Renal cortex interstitium (tissue), 15 donors: ENCODE data around the gene ADIRF. TPM values are rescaled to one million over a fixed set of nuclear protein-coding genes. Genes with fewer than 3 reads are reported as not detected.
"Not testable (repeated sequence)": the region's sequence is repeated elsewhere in the genome, so short reads cannot be mapped to it uniquely, and the experiment has no call there.

ENCODE experiments used
- DNase-seq, 11 donors: peaks; one replicate each; pipeline ENCODE4 v3.0.0-alpha.2; 2013; ENCODE audit warnings: low read depth in 9 of 11, low spot score in 4 of 11; ENCODE audit errors: extremely low read depth in 1 of 11
- long read RNA-seq, 16 experiments: transcript quantifications; one replicate each; lab custom pipeline, GENCODE V29; 2026
- polyA plus RNA-seq, 3 donors: library from polyadenylated mRNA; unstranded; fragments of 120-200 nt; gene quantifications; one replicate each; pipeline ENCODE4 v1.2.1, GENCODE V29; 2013; ENCODE audit not compliant: insufficient read length in 3 of 3

Gene ADIRF
- polyA plus RNA-seq, result 10 to 100 TPM in 2 of 3 donors, 1 to 10 TPM in 1; 9.2 to 17.2 (median 13.5) TPM
- long read RNA-seq, donor 1, transcript ADIRF-201 (3 exons, 917 nt), result major isoform, 14 of 14 reads
- long read RNA-seq, donor 1, partial matches to known transcripts, result 0 of 14 reads
- long read RNA-seq, donor 1, other reads (novel, unspliced or antisense), result 0 of 14 reads
- long read RNA-seq, donor 2, transcript ADIRF-201 (3 exons, 917 nt), result major isoform, 17 of 17 reads
- long read RNA-seq, donor 2, partial matches to known transcripts, result 0 of 17 reads
- long read RNA-seq, donor 2, other reads (novel, unspliced or antisense), result 0 of 17 reads
- long read RNA-seq, donor 3, transcript ADIRF-201 (3 exons, 917 nt), result major isoform, 36 of 37 reads
- long read RNA-seq, donor 3, partial matches to known transcripts, result 0 of 37 reads
- long read RNA-seq, donor 3, other reads (novel, unspliced or antisense), result 0 of 37 reads
- long read RNA-seq, donor 4, transcript ADIRF-201 (3 exons, 917 nt), result major isoform, 17 of 17 reads
- long read RNA-seq, donor 4, partial matches to known transcripts, result 0 of 17 reads
- long read RNA-seq, donor 4, other reads (novel, unspliced or antisense), result 0 of 17 reads
- long read RNA-seq, donor 5, result 0 reads
- long read RNA-seq, donor 6, transcript ADIRF-201 (3 exons, 917 nt), result major isoform, 11 of 12 reads
- long read RNA-seq, donor 6, partial matches to known transcripts, result 0 of 12 reads
- long read RNA-seq, donor 6, other reads (novel, unspliced or antisense), result 0 of 12 reads
- long read RNA-seq, donor 7, transcript ADIRF-201 (3 exons, 917 nt), result major isoform, 13 of 13 reads
- long read RNA-seq, donor 7, partial matches to known transcripts, result 0 of 13 reads
- long read RNA-seq, donor 7, other reads (novel, unspliced or antisense), result 0 of 13 reads
- long read RNA-seq, donor 8, transcript ADIRF-201 (3 exons, 917 nt), result major isoform, 45 of 47 reads
- long read RNA-seq, donor 8, partial matches to known transcripts, result 0 of 47 reads
- long read RNA-seq, donor 8, other reads (novel, unspliced or antisense), result 0 of 47 reads
- long read RNA-seq, donor 9, transcript ADIRF-201 (3 exons, 917 nt), result major isoform, 15 of 15 reads
- long read RNA-seq, donor 9, partial matches to known transcripts, result 0 of 15 reads
- long read RNA-seq, donor 9, other reads (novel, unspliced or antisense), result 0 of 15 reads
- long read RNA-seq, donor 10, transcript ADIRF-201 (3 exons, 917 nt), result major isoform, 42 of 42 reads
- long read RNA-seq, donor 10, partial matches to known transcripts, result 0 of 42 reads
- long read RNA-seq, donor 10, other reads (novel, unspliced or antisense), result 0 of 42 reads
- long read RNA-seq, donor 11, transcript ADIRF-201 (3 exons, 917 nt), result major isoform, 9 of 10 reads
- long read RNA-seq, donor 11, partial matches to known transcripts, result 0 of 10 reads
- long read RNA-seq, donor 11, other reads (novel, unspliced or antisense), result 0 of 10 reads
- long read RNA-seq, donor 12, transcript ADIRF-201 (3 exons, 917 nt), result major isoform, 9 of 9 reads
- long read RNA-seq, donor 12, partial matches to known transcripts, result 0 of 9 reads
- long read RNA-seq, donor 12, other reads (novel, unspliced or antisense), result 0 of 9 reads
- long read RNA-seq, donor 13, result 0 reads
- long read RNA-seq, donor 14, transcript ADIRF-201 (3 exons, 917 nt), result major isoform, 18 of 20 reads
- long read RNA-seq, donor 14, partial matches to known transcripts, result 0 of 20 reads
- long read RNA-seq, donor 14, other reads (novel, unspliced or antisense), result 0 of 20 reads
- long read RNA-seq, donor 15, transcript ADIRF-201 (3 exons, 917 nt), result major isoform, 5 of 5 reads
- long read RNA-seq, donor 15, partial matches to known transcripts, result 0 of 5 reads
- long read RNA-seq, donor 15, other reads (novel, unspliced or antisense), result 0 of 5 reads
- long read RNA-seq, donor 16, transcript ADIRF-201 (3 exons, 917 nt), result major isoform, 51 of 54 reads
- long read RNA-seq, donor 16, partial matches to known transcripts, result 0 of 54 reads
- long read RNA-seq, donor 16, other reads (novel, unspliced or antisense), result 0 of 54 reads

GRCh38 chr10:86968271-86968993, at the start of gene ADIRF:
Gene ADIRF, plus strand, starts transcription at chr10:86968482. Its CDS starts 63 bp downstream, at chr10:86968545.
- no peak for DNase-seq

- DNase-seq, result no peak
Observed at GRCh38 chr10:86922553-86922961, 45.7 kb upstream of the ADIRF start.

GRCh38 chr10:86929468-86930380, 38.6 kb upstream of the ADIRF start:
- DNase-seq, result no peak

GRCh38 chr10:86931872-86932271, 36.4 kb upstream of the ADIRF start:
- DNase-seq, result no peak

GRCh38 chr10:86932674-86933073, 35.6 kb upstream of the ADIRF start:
- no peak for DNase-seq

- not testable (repeated sequence) for DNase-seq
Observed at GRCh38 chr10:86934162-86934711, 34.0 kb upstream of the ADIRF start.

GRCh38 chr10:86936661-86937501, 31.4 kb upstream of the ADIRF start:
- DNase-seq, result no peak

- no peak for DNase-seq
Observed at GRCh38 chr10:86937502-86938154, 30.7 kb upstream of the ADIRF start.

- DNase-seq, result no peak
Observed at GRCh38 chr10:86938260-86938659, 30.0 kb upstream of the ADIRF start.

- not testable (repeated sequence) for DNase-seq
Observed at GRCh38 chr10:86940076-86940475, 28.2 kb upstream of the ADIRF start.

- DNase-seq, result no peak
Observed at GRCh38 chr10:86940677-86941076, 27.6 kb upstream of the ADIRF start.

GRCh38 chr10:86941426-86941825, 26.9 kb upstream of the ADIRF start:
- DNase-seq, result no peak

- no peak for DNase-seq
Observed at GRCh38 chr10:86941991-86942421, 26.3 kb upstream of the ADIRF start.
